LNCaP clone FGC (cell line): ENCODE measurements around the gene GABRR3.
A peak's percentile ranks its signal among the peaks of the same experiment; 100 is the strongest.

ENCODE experiments used
- DNase-seq: peaks from one replicate; pipeline ENCODE4 v3.0.0-alpha.2; 2011; ENCODE audit warnings: low read depth
- H3K4me3 ChIP-seq: 2 replicates; pipeline ENCODE4 v1.5.1; 2011; ENCODE audit warnings: mild to moderate bottlenecking, low read depth, low read length, control low read depth
- TF ChIP-seq, protein P1 (sequence below): IDR thresholded peaks from 2 replicates; pipeline ENCODE4 v1.5.1; 2012; ENCODE audit warnings: mild to moderate bottlenecking; ENCODE audit not compliant: control insufficient read depth, insufficient read depth; ENCODE audit errors: extremely low read depth

The GABRR3 gene

DNA sequence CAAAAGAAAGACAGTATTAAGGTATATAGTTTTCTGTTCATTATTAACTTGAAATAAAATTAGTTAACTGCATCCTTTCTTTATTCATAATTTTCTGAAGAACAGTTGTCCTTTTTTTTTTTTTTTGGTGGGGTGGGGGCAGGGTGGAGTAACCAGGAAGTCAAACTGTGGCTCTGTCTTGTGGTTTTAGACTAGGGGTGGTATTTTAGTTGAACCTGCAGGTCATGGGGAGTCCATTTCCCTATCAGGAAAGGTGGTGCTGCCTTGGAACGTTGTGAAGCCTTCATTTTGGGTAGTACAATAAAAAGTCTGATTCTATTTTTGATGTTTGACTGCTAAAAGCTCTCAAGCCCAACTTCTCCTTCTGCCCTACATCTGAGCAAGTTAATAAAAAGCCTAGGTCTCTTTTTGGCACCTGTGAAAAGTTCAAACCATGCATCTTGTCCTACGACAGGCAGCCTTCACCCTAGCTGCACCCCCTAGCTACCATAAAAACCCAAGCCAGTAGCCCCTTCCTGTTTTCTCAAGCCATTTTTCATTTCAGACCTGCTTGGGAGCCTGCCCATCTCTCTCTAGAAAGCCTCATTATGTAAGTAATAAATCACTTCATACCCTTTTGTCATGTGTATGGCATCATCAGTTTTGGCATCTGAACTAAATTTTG lies 31.7 kb downstream of the GABRR3 start:
- H3K4me3 ChIP-seq = no peak overlapping the region
- no peak for DNase-seq
- TF ChIP-seq, protein P1, sequence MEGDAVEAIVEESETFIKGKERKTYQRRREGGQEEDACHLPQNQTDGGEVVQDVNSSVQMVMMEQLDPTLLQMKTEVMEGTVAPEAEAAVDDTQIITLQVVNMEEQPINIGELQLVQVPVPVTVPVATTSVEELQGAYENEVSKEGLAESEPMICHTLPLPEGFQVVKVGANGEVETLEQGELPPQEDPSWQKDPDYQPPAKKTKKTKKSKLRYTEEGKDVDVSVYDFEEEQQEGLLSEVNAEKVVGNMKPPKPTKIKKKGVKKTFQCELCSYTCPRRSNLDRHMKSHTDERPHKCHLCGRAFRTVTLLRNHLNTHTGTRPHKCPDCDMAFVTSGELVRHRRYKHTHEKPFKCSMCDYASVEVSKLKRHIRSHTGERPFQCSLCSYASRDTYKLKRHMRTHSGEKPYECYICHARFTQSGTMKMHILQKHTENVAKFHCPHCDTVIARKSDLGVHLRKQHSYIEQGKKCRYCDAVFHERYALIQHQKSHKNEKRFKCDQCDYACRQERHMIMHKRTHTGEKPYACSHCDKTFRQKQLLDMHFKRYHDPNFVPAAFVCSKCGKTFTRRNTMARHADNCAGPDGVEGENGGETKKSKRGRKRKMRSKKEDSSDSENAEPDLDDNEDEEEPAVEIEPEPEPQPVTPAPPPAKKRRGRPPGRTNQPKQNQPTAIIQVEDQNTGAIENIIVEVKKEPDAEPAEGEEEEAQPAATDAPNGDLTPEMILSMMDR = no peak

- no peak for DNase-seq
- no peak overlapping the region for H3K4me3 ChIP-seq
- TF ChIP-seq, protein P1 = no peak
These were observed 32.4 kb downstream of the GABRR3 start for GRCh38 chr3:98002717-98003116.

GRCh38 chr3:97999994-98000393 lies 35.1 kb downstream of the GABRR3 start:
- no peak for DNase-seq
- H3K4me3 ChIP-seq = no peak overlapping the region
- TF ChIP-seq, protein P1 = no peak

DNA sequence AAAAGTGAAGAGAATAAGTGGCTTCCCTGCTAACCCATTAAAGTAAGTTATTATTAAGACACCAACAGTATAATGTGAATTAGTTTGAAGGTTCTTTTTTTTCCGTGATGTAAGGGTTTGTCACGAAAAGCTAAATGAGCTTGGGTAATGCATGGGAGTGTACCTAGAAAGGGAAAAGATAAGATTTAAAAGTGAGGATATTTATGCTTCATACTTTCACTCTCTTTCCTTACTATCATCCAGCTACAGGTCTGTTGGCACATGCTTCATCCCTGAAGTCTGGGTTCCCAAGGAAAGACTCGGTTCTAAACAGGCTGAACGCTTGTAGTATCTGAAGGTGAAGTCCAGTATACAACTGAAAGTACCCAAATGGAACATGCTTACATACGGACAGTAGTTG lies 36.0 kb downstream of the GABRR3 start:
- DNase-seq = no peak
- TF ChIP-seq, protein P1 = no peak

DNA sequence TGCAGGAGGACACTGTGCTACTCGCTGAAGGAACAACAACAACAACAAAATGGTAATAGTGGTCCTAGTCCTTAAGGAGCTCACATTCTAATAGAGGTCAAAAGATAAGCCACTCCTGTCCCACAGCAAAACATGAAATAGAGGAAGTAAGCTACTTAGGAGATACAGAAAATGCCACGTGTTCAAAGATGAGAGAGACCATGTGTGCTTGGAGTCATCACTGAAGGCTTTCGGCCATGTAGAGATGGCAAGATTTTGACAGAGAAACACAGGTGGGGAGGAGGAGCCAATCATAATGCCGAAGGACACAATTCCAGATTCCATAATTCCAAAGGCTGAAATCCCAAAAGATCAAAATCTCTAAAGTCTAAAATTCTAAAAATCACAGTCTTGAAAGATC lies 38.1 kb downstream of the GABRR3 start:
- TF ChIP-seq, protein P1 = no peak
- no peak overlapping the region for H3K4me3 ChIP-seq
- no peak for DNase-seq

More for the DNA sequence above, 36.0 kb downstream of the GABRR3 start:
- no peak overlapping the region for H3K4me3 ChIP-seq

DNA sequence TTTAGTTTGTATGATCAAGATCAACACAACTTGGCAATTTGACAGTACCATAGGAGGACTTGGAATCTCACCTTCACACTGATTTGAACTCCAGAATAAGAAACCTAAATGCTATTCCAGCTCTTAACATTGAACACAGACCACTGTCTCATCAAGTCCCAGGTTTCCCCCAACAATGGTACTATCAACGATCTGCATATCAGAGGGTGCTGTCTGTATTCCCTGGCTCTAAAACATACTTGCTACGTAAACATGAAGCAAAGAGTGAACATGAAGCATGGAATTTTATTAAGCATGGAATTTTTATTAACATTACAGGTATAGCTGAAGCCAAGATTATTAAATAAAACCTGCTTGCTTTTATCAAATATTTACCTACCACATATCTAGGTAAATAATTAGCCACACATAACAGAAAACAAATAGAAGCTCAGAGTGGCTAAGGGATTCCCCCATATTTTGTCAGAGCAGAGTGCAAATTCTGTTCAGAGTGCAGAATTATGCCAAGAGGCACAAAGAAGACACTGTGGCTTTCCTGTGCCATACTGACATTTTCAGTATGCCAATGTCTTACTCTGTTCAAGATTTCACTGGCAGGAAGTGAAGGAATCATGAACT lies 40.7 kb downstream of the GABRR3 start:
- TF ChIP-seq, protein P1 = no peak
- H3K4me3 ChIP-seq = 0 out of 2 replicates have a peak overlapping the region, but pooled peaks have one; percentile 3
- DNase-seq = peak; percentile 72
